ENCODE measurements around the gene APP.

APP gene

DNA sequence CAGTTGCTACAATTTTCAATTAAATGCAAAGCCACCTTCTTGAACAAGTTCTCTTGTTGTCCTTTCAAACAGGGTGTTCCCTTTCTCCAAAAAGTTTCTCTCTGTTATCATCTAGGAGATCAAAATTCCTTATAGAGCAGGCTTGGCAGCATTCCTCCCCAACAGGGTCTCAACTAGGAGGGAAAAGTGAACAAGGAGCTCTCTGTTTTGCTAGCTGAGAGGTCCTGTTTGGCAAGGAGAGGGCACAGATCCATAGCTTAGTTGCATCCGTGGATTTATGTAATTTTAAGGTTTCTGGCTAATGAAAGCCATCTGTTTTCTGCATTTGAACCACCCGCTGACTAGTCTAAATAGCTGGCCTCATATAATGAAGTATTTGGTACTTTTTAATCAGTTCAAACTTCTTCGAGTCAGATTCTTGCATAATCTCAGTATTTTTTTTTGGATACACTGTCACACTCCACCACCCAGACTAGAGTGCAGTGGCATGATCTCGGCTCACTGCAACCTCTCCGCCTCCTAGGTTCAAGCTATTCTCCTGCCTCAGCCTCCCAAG, 54.0 kb downstream of the APP start:
- Histone ChIP-seq H3K27me3 (ENCODE audit: insufficient read depth, low read length) (no peaks in the 10 kb centered on the region), H4K20me1 (ENCODE audit: insufficient read depth, low read length) (no peaks in the 10 kb centered on the region), H2AFZ (ENCODE audit: low read length) (no peak overlapping the region), H3F3A (ENCODE audit: insufficient read depth, low read length) (no peaks in the 10 kb centered on the region), H3K36me3 (ENCODE audit: insufficient read depth, low read length) (no peaks in the 10 kb centered on the region), H3K27ac (ENCODE audit: low read depth, low read length, poor library complexity, severe bottlenecking) (no peak overlapping the region), H3K4me1 (ENCODE audit: insufficient read depth, low read length, severe bottlenecking) (no peaks in the 10 kb centered on the region), H3K9me3 (ENCODE audit: low read length) (no peaks in the 10 kb centered on the region), H3K4me2 (ENCODE audit: low read length) (no peak overlapping the region), H3K9ac (ENCODE audit: low read length) (no peak overlapping the region), H3K79me2 (ENCODE audit: insufficient read depth, low read length) (no peaks in the 10 kb centered on the region), H3K9me2 (ENCODE audit: low read depth, low read length) (no peaks in the 10 kb centered on the region), H3K4me3 (ENCODE audit: low read depth, low read length, poor library complexity, severe bottlenecking) (no peak overlapping the region)
- no peak for TF ChIP-seq EZH2 (IDR thresholded peaks at IDR 0.05; ENCODE audit: borderline replicate concordance, low read length)
- TF ChIP-seq, protein P1, sequence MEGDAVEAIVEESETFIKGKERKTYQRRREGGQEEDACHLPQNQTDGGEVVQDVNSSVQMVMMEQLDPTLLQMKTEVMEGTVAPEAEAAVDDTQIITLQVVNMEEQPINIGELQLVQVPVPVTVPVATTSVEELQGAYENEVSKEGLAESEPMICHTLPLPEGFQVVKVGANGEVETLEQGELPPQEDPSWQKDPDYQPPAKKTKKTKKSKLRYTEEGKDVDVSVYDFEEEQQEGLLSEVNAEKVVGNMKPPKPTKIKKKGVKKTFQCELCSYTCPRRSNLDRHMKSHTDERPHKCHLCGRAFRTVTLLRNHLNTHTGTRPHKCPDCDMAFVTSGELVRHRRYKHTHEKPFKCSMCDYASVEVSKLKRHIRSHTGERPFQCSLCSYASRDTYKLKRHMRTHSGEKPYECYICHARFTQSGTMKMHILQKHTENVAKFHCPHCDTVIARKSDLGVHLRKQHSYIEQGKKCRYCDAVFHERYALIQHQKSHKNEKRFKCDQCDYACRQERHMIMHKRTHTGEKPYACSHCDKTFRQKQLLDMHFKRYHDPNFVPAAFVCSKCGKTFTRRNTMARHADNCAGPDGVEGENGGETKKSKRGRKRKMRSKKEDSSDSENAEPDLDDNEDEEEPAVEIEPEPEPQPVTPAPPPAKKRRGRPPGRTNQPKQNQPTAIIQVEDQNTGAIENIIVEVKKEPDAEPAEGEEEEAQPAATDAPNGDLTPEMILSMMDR (IDR thresholded peaks at IDR 0.05; ENCODE audit: low read length): no peak

GRCh38 chr21:26115899-26116298, 54.7 kb downstream of the APP start:
- Histone ChIP-seq H3K9ac (ENCODE audit: low read length) (no peak overlapping the region), H3K9me2 (ENCODE audit: low read depth, low read length) (no peaks in the 10 kb centered on the region), H4K20me1 (ENCODE audit: insufficient read depth, low read length) (no peaks in the 10 kb centered on the region), H3K4me3 (ENCODE audit: low read depth, low read length, poor library complexity, severe bottlenecking) (no peak overlapping the region), H3K9me3 (ENCODE audit: low read length) (no peaks in the 10 kb centered on the region), H3K36me3 (ENCODE audit: insufficient read depth, low read length) (no peaks in the 10 kb centered on the region), H2AFZ (ENCODE audit: low read length) (no peak overlapping the region), H3K4me2 (ENCODE audit: low read length) (no peak overlapping the region), H3K4me1 (ENCODE audit: insufficient read depth, low read length, severe bottlenecking) (no peaks in the 10 kb centered on the region), H3K79me2 (ENCODE audit: insufficient read depth, low read length) (no peaks in the 10 kb centered on the region), H3K27ac (ENCODE audit: low read depth, low read length, poor library complexity, severe bottlenecking) (no peak overlapping the region), H3F3A (ENCODE audit: insufficient read depth, low read length) (no peaks in the 10 kb centered on the region), H3K27me3 (ENCODE audit: insufficient read depth, low read length) (no peaks in the 10 kb centered on the region)
- TF ChIP-seq, protein P1 (IDR thresholded peaks at IDR 0.05; ENCODE audit: low read length): no peak

DNA sequence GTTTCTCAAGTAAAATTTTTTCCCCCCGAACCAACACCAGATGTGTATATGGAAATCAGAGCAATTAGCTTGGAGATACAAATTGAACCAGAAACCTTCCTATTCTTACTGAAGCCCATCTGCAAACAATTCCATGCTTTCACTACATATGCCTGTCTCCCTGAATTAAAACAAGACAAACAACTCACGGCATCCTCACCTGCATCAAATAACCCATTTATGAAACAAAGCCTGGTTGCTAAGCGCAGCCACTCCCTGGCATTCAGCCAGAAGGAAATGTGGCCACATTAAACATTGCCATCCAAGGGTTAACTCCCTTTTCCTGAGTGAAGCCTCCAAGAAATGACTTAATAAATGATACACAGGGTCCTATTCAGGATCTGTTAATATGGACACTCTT, 55.3 kb downstream of the APP start:
- no peak overlapping the region for H3K27ac ChIP-seq (ENCODE audit: low read depth, low read length, poor library complexity, severe bottlenecking)

More for the DNA sequence above, 55.3 kb downstream of the APP start:
- Histone ChIP-seq H3K27me3 (ENCODE audit: insufficient read depth, low read length) (no peaks in the 10 kb centered on the region), H3K9me3 (ENCODE audit: low read length) (no peaks in the 10 kb centered on the region), H2AFZ (ENCODE audit: low read length) (no peak overlapping the region), H3K4me2 (ENCODE audit: low read length) (no peak overlapping the region), H3F3A (ENCODE audit: insufficient read depth, low read length) (no peaks in the 10 kb centered on the region), H3K9me2 (ENCODE audit: low read depth, low read length) (no peaks in the 10 kb centered on the region), H3K36me3 (ENCODE audit: insufficient read depth, low read length) (no peaks in the 10 kb centered on the region), H3K4me1 (ENCODE audit: insufficient read depth, low read length, severe bottlenecking) (no peaks in the 10 kb centered on the region), H3K79me2 (ENCODE audit: insufficient read depth, low read length) (no peaks in the 10 kb centered on the region), H4K20me1 (ENCODE audit: insufficient read depth, low read length) (no peaks in the 10 kb centered on the region), H3K4me3 (ENCODE audit: low read depth, low read length, poor library complexity, severe bottlenecking) (no peak overlapping the region), H3K9ac (ENCODE audit: low read length) (no peak overlapping the region)
- TF ChIP-seq, protein P1 (IDR thresholded peaks at IDR 0.05; ENCODE audit: low read length): no peak
- TF ChIP-seq EZH2 (IDR thresholded peaks at IDR 0.05; ENCODE audit: borderline replicate concordance, low read length): no peak
